Measurements from ENCODE around the gene ANO10.

The ANO10 gene

GRCh38 chr3:43525941-43526607 is 95.7 kb downstream of the ANO10 start:
- TF ChIP-seq ZNF664 (tag by site-specific recombination; IDR thresholded peaks at IDR 0.05) (no peak), PBX3 (CRISPR knock-in tag; IDR thresholded peaks at IDR 0.05) (no peak), ZNF521 (tag by site-specific recombination; IDR thresholded peaks at IDR 0.05) (no peak), EGR2 (tag by site-specific recombination; IDR thresholded peaks at IDR 0.05; ENCODE audit: low read depth) (no peak), KLF16 (tag by site-specific recombination; IDR thresholded peaks at IDR 0.05) (no peak), ZNF280D (tag by site-specific recombination; IDR thresholded peaks at IDR 0.05) (no peak), ZNF138 (tag by site-specific recombination; IDR thresholded peaks at IDR 0.05; ENCODE audit: borderline replicate concordance) (no peak), ZNF660 (tag by site-specific recombination; IDR thresholded peaks at IDR 0.05) (no peak), YY1 (tag by site-specific recombination; IDR thresholded peaks at IDR 0.05) (no peak), ZNF837 (tag by site-specific recombination; IDR thresholded peaks at IDR 0.05) (no peak), PATZ1 (tag by site-specific recombination; IDR thresholded peaks at IDR 0.05) (no peak), ZNF513 (tag by site-specific recombination; IDR thresholded peaks at IDR 0.05) (no peak), RBAK (tag by site-specific recombination; IDR thresholded peaks at IDR 0.05) (no peak), ZBTB6 (tag by site-specific recombination; IDR thresholded peaks at IDR 0.05) (no peak), HOXD13 (CRISPR knock-in tag; IDR thresholded peaks at IDR 0.05; ENCODE audit: borderline replicate concordance) (no peak), MZF1 (tag by site-specific recombination; IDR thresholded peaks at IDR 0.05; ENCODE audit: borderline replicate concordance) (no peak), ZNF223 (tag by site-specific recombination; IDR thresholded peaks at IDR 0.05) (no peak), PRDM10 (tag by site-specific recombination; IDR thresholded peaks at IDR 0.05) (no peak), ZNF529 (tag by site-specific recombination; IDR thresholded peaks at IDR 0.05; ENCODE audit: insufficient replicate concordance) (no peak), ZXDB (tag by site-specific recombination; IDR thresholded peaks at IDR 0.05) (no peak)
- Histone ChIP-seq H3K4me1 (ENCODE audit: control insufficient read depth, insufficient read depth, low read length) (no peaks in the 10 kb centered on the region), H3K4me3 (ENCODE audit: low read depth, low read length) (no peak overlapping the region), H3K9me3 (ENCODE audit: control insufficient read depth, insufficient read depth, low read depth, low read length) (no peaks in the 10 kb centered on the region), H3K27ac (ENCODE audit: extremely low read depth, low read depth, low read length) (no peak overlapping the region), H3K36me3 (ENCODE audit: control insufficient read depth in 2 of 2, insufficient read depth in 1 of 2, low read length in 2 of 2) (no peaks in the 10 kb centered on the region)
- ChIA-PET CTCF (interaction anchor here (0.6 kb wide), 1 partner anchor 330 kb away, joined by 3 read pairs; no protein-coding TSS in a partner anchor), POLR2A (no interaction called here)
